Liver (tissue), 9 donors: ENCODE results near the gene SOCS3. TPM values are rescaled to one million over a fixed set of nuclear protein-coding genes. Genes with fewer than 3 reads are reported as not detected.

Source experiments
- DNase-seq: peaks from one replicate; pipeline ENCODE4 v3.0.0-alpha.2; 2017; ENCODE audit warnings: low spot score
- H3K27ac ChIP-seq, 2 donors: one replicate each; pipeline ENCODE4 v1.7.0; 2013; ENCODE audit warnings: inconsistent platforms in 2 of 2, low read length in 2 of 2, control low read depth in 1 of 2, low read depth in 1 of 2, mild to moderate bottlenecking in 1 of 2
- H3K27me3 ChIP-seq, 4 donors: one replicate each; pipeline versions ENCODE4 v1.6.1 to v1.7.0; 2013; ENCODE audit warnings: low read length in 3 of 4, inconsistent platforms in 1 of 4, mild to moderate bottlenecking in 1 of 4, moderate library complexity in 1 of 4; ENCODE audit not compliant: control insufficient read depth in 4 of 4, insufficient read depth in 4 of 4
- H3K36me3 ChIP-seq, 4 donors: one replicate each; pipeline versions ENCODE4 v1.6.1 to v1.7.0; 2013; ENCODE audit warnings: low read length in 3 of 4, mild to moderate bottlenecking in 3 of 4, low read depth in 1 of 4, moderate library complexity in 1 of 4; ENCODE audit not compliant: control insufficient read depth in 4 of 4, insufficient read depth in 3 of 4
- H3K4me1 ChIP-seq, 4 donors: one replicate each; pipeline versions ENCODE4 v1.6.1 to v1.7.0; 2013; ENCODE audit warnings: low read length in 3 of 4, mild to moderate bottlenecking in 3 of 4, moderate library complexity in 1 of 4; ENCODE audit not compliant: control insufficient read depth in 4 of 4, insufficient read depth in 4 of 4
- H3K4me3 ChIP-seq, 3 donors: one replicate each; pipeline versions ENCODE4 v1.6.1 to v1.7.0; 2013; ENCODE audit warnings: low read length in 3 of 3, control low read depth in 1 of 3, low read depth in 1 of 3, mild to moderate bottlenecking in 1 of 3
- H3K9ac ChIP-seq, 2 donors: one replicate each; pipeline ENCODE4 v1.7.0; 2013; ENCODE audit warnings: low read length in 2 of 2, mild to moderate bottlenecking in 2 of 2, moderate library complexity in 2 of 2, control low read depth in 1 of 2, low read depth in 1 of 2
- H3K9me3 ChIP-seq, 4 donors: one replicate each; pipeline versions ENCODE4 v1.6.1 to v1.7.0; 2013; ENCODE audit warnings: low read length in 3 of 4; ENCODE audit not compliant: control insufficient read depth in 4 of 4
- ATF3 ChIP-seq: IDR thresholded peaks from 2 replicates; pipeline ENCODE4 v1.6.1; 2016; ENCODE audit warnings: antibody characterized with exemption
- CTCF ChIP-seq: fragments of 150-350 bp; IDR thresholded peaks from 2 replicates; pipeline ENCODE4 v1.5.1; 2017; ENCODE audit warnings: improper control_type of control experiment, low read depth, low read length; ENCODE audit not compliant: missing input control
- EGR1 ChIP-seq, 2 donors: IDR thresholded peaks; 2 replicates each; pipeline ENCODE4 v1.6.1; 2016 to 2018; ENCODE audit warnings: antibody characterized with exemption in 2 of 2, low read depth in 2 of 2
- FOXA1 ChIP-seq: IDR thresholded peaks from 2 replicates; pipeline ENCODE4 v1.6.1; 2016; ENCODE audit warnings: antibody characterized with exemption
- FOXA2 ChIP-seq: IDR thresholded peaks from 2 replicates; pipeline ENCODE4 v1.6.1; 2016; ENCODE audit warnings: antibody characterized with exemption
- GABPA ChIP-seq, 2 donors: IDR thresholded peaks in 1 of 2; conservative IDR thresholded peaks in 1 of 2; 2 replicates each; pipeline ENCODE4 v1.6.1; 2016; ENCODE audit warnings: antibody characterized with exemption in 2 of 2, mild to moderate bottlenecking in 1 of 2, moderate library complexity in 1 of 2
- HNF4A ChIP-seq, 2 donors: conservative IDR thresholded peaks; 2 replicates each; pipeline ENCODE4 v1.6.1; 2016; ENCODE audit warnings: antibody characterized with exemption in 2 of 2, mild to moderate bottlenecking in 2 of 2
- HNF4G ChIP-seq: IDR thresholded peaks from 2 replicates; pipeline ENCODE4 v1.6.1; 2016; ENCODE audit warnings: antibody characterized with exemption
- JUND ChIP-seq, 2 donors: IDR thresholded peaks; 2 replicates each; pipeline ENCODE4 v1.6.1; 2016; ENCODE audit warnings: antibody characterized with exemption in 2 of 2
- MAX ChIP-seq: IDR thresholded peaks from 2 replicates; pipeline ENCODE4 v1.6.1; 2016; ENCODE audit warnings: antibody characterized with exemption
- NR2F2 ChIP-seq: IDR thresholded peaks from 2 replicates; pipeline ENCODE4 v1.6.1; 2016; ENCODE audit warnings: antibody characterized with exemption
- RAD21 ChIP-seq, 2 donors: IDR thresholded peaks; 2 replicates each; pipeline ENCODE4 v1.6.1; 2016; ENCODE audit warnings: antibody characterized with exemption in 2 of 2, mild to moderate bottlenecking in 2 of 2
- REST ChIP-seq: IDR thresholded peaks from 2 replicates; pipeline ENCODE4 v1.6.1; 2016; ENCODE audit warnings: antibody characterized with exemption, mild to moderate bottlenecking
- RXRA ChIP-seq, 2 donors: IDR thresholded peaks; 2 replicates each; pipeline ENCODE4 v1.6.1; 2017 to 2018; ENCODE audit warnings: antibody characterized with exemption in 2 of 2, mild to moderate bottlenecking in 1 of 2
- SP1 ChIP-seq: IDR thresholded peaks from 2 replicates; pipeline ENCODE4 v1.6.1; 2018; ENCODE audit warnings: antibody characterized with exemption, mild to moderate bottlenecking
- TAF1 ChIP-seq: conservative IDR thresholded peaks from 2 replicates; pipeline ENCODE4 v1.6.1; 2016; ENCODE audit warnings: antibody characterized with exemption, mild to moderate bottlenecking
- YY1 ChIP-seq: IDR thresholded peaks from 2 replicates; pipeline ENCODE4 v1.6.1; 2016; ENCODE audit warnings: antibody characterized with exemption, mild to moderate bottlenecking
- ZBTB33 ChIP-seq: IDR thresholded peaks from 2 replicates; pipeline ENCODE4 v1.6.1; 2016; ENCODE audit warnings: antibody characterized with exemption
- WGBS: extraction: QIAGEN DNeasy Blood & Tissue Kit; methylation state at CpG from one replicate; pipeline ENCODE4 v1.1.7; 2013; 5-methylcytosine and 5-hydroxymethylcytosine counted together
- polyA plus RNA-seq, 2 donors: library from polyadenylated mRNA; stranded (reverse) in 1 of 2; unstranded in 1 of 2; fragments of 200-250 nt in 1 of 2; fragments of >200 nt in 1 of 2; fragmentation: Nextera tagmentation in 1 of 2; extraction: Ambion mirVana in 1 of 2; gene quantifications; one replicate each; pipeline versions ENCODE4 v1.2.1 to v1.2.3, GENCODE V29; 2013 to 2015
- total RNA-seq, 2 donors: library from RNA; depleted of rRNA; stranded (reverse); fragments of >200 nt; gene quantifications; one replicate each; pipeline ENCODE4 v1.2.3, GENCODE V29; 2014
- donor health status: healthy.
- donor health status: healthy.
- donor health status: healthy.
- donor health status: healthy.
- donor health status: healthy.

Gene SOCS3
- total and polyA plus RNA-seq, 4 donors, result 12.2 to 48.0 (median 18.3) TPM

- no peaks in the 10 kb centered on the region for H3K9me3 ChIP-seq
- peaks cover 5 to 20% (median 15%) of the 10 kb centered on the region in 4 donors for H3K4me1 ChIP-seq
- peak in 1 of 2 donors; percentile 19 for TF ChIP-seq RXRA (IDR thresholded peaks at IDR 0.05)
- TF ChIP-seq SP1, result no peak
- TF ChIP-seq REST, result peak; percentile 88
- TF ChIP-seq HNF4G, result no peak
- TF ChIP-seq FOXA1, result no peak
- TF ChIP-seq RAD21 (IDR thresholded peaks at IDR 0.05), result no peak
- TF ChIP-seq FOXA2, result no peak
- TF ChIP-seq ATF3, result no peak
- TF ChIP-seq TAF1, result no peak
- no peak for TF ChIP-seq MAX
- no peak for TF ChIP-seq CTCF
- no peak for TF ChIP-seq EGR1 (IDR thresholded peaks at IDR 0.05; ENCODE audit: low read depth in 2 of 2)
- TF ChIP-seq NR2F2, result no peak
- no peak for TF ChIP-seq ZBTB33
- no peak for TF ChIP-seq GABPA (IDR thresholded peaks at IDR 0.05 in 1 of 2, conservative IDR thresholded peaks at IDR 0.05 in 1 of 2)
- TF ChIP-seq HNF4A (conservative IDR thresholded peaks at IDR 0.05), result peak in 1 of 2 donors; percentile 22
- TF ChIP-seq JUND (IDR thresholded peaks at IDR 0.05), result no peak
- TF ChIP-seq YY1, result no peak
- no peak overlapping the region for H3K9ac ChIP-seq
- H3K27ac ChIP-seq, result no peak overlapping the region
- WGBS, result 63% methylated on average over 13 of the region's 13 CpGs
- H3K4me3 ChIP-seq, result no peak overlapping the region
- no peaks in the 10 kb centered on the region for H3K27me3 ChIP-seq
- DNase-seq, result no peak
- peaks cover 13 to 46% (median 30%) of the 10 kb centered on the region in 4 donors for H3K36me3 ChIP-seq
Measured at GRCh38 chr17:78397681-78398101, 37.8 kb upstream of the SOCS3 start.
